GM19035 (cell line): ENCODE results near the gene NGFR.

ENCODE experiments used
- ATAC-seq: cut with Tn5 transposase; IDR thresholded peaks from one replicate; pipeline ENCODE4 v1.9.1; 2021; ENCODE audit not compliant: unreplicated experiment

Gene NGFR

GRCh38 chr17:49468811-49469385, 26.2 kb upstream of the NGFR start:
- ATAC-seq: no peak

- no peak for ATAC-seq
These were observed 25.0 kb upstream of the NGFR start for GRCh38 chr17:49469831-49470810.

- no peak for ATAC-seq
These were observed 23.9 kb upstream of the NGFR start for GRCh38 chr17:49471089-49471683.

GRCh38 chr17:49471769-49472168, 23.3 kb upstream of the NGFR start:
- ATAC-seq: no peak

GRCh38 chr17:49472527-49472926, 22.6 kb upstream of the NGFR start:
- ATAC-seq: no peak

GRCh38 chr17:49473900-49474751, 21.0 kb upstream of the NGFR start:
- no peak for ATAC-seq

GRCh38 chr17:49477709-49478108, 17.4 kb upstream of the NGFR start:
- ATAC-seq: no peak

- no peak for ATAC-seq
These were observed 14.1 kb upstream of the NGFR start for GRCh38 chr17:49480836-49481615.

- no peak for ATAC-seq
These were observed 12.8 kb upstream of the NGFR start for GRCh38 chr17:49482144-49482817.

- ATAC-seq: no peak
These were observed 11.2 kb upstream of the NGFR start for GRCh38 chr17:49483599-49484509.

- ATAC-seq: no peak
These were observed 10.5 kb upstream of the NGFR start for GRCh38 chr17:49484588-49484987.

- ATAC-seq: no peak
These were observed 9.0 kb upstream of the NGFR start for GRCh38 chr17:49486012-49486641.

GRCh38 chr17:49487183-49487582, 7.9 kb upstream of the NGFR start:
- ATAC-seq: no peak

- no peak for ATAC-seq
These were observed 6.5 kb upstream of the NGFR start for GRCh38 chr17:49488612-49489011.

GRCh38 chr17:49489348-49489747, 5.7 kb upstream of the NGFR start:
- ATAC-seq: no peak

- ATAC-seq: no peak
These were observed 4.8 kb upstream of the NGFR start for GRCh38 chr17:49490276-49490675.

GRCh38 chr17:49491192-49491769, 3.8 kb upstream of the NGFR start:
- no peak for ATAC-seq
